Amniotic epithelial cell (primary cell): ENCODE results near the gene ZNF557.

Experiments used
- DNase-seq: peaks from one replicate; pipeline ENCODE4 v3.0.0-alpha.2; 2010; ENCODE audit warnings: low read depth

The ZNF557 gene

GRCh38 chr19:7074705-7075282 lies 5.3 kb downstream of the ZNF557 start:
- no peak for DNase-seq

GRCh38 chr19:7076151-7076550 lies 6.6 kb downstream of the ZNF557 start:
- no peak for DNase-seq

GRCh38 chr19:7078008-7078407 lies 8.5 kb downstream of the ZNF557 start:
- peak; percentile 21 for DNase-seq

GRCh38 chr19:7083076-7083956 lies 13.8 kb downstream of the ZNF557 start:
- DNase-seq = peak; percentile 71

- no peak for DNase-seq
These were observed 19.5 kb downstream of the ZNF557 start for GRCh38 chr19:7088999-7089398.

GRCh38 chr19:7098096-7098495 lies 28.6 kb downstream of the ZNF557 start:
- DNase-seq = no peak

GRCh38 chr19:7098701-7099596 lies 29.4 kb downstream of the ZNF557 start:
- DNase-seq = peak; percentile 86

- no peak for DNase-seq
These were observed 30.1 kb downstream of the ZNF557 start for GRCh38 chr19:7099597-7099921.

GRCh38 chr19:7101498-7102253 lies 32.2 kb downstream of the ZNF557 start:
- no peak for DNase-seq

GRCh38 chr19:7104747-7105447 lies 35.4 kb downstream of the ZNF557 start:
- DNase-seq = no peak

GRCh38 chr19:7106711-7107657 lies 37.5 kb downstream of the ZNF557 start:
- no peak for DNase-seq

- DNase-seq = no peak
These were observed 40.3 kb downstream of the ZNF557 start for GRCh38 chr19:7109678-7110289.

GRCh38 chr19:7112675-7113074 lies 43.2 kb downstream of the ZNF557 start:
- DNase-seq = no peak

- DNase-seq = no peak
These were observed 43.7 kb downstream of the ZNF557 start for GRCh38 chr19:7113233-7113632.

- DNase-seq = no peak
These were observed 46.2 kb downstream of the ZNF557 start for GRCh38 chr19:7115721-7116120.

GRCh38 chr19:7117248-7117647 lies 47.7 kb downstream of the ZNF557 start:
- no peak for DNase-seq

GRCh38 chr19:7119582-7119981 lies 50.1 kb downstream of the ZNF557 start:
- DNase-seq = no peak

GRCh38 chr19:7120499-7120898 lies 51.0 kb downstream of the ZNF557 start:
- DNase-seq = no peak

- no peak for DNase-seq
These were observed 53.2 kb downstream of the ZNF557 start for GRCh38 chr19:7122701-7123100.

GRCh38 chr19:7124782-7125181 lies 55.3 kb downstream of the ZNF557 start:
- DNase-seq = no peak
